CD4-positive, alpha-beta T cell treated with Interleukin-17A for 1 hour (primary cell): ENCODE results near the gene ANO8.
"Not testable (repeated sequence)": the region's sequence is repeated elsewhere in the genome, so short reads cannot be mapped to it uniquely, and the experiment has no call there.

Experiments used
- DNase-seq: peaks from one replicate; pipeline ENCODE4 v3.0.0-alpha.2; 2020

ANO8 gene, protein sequence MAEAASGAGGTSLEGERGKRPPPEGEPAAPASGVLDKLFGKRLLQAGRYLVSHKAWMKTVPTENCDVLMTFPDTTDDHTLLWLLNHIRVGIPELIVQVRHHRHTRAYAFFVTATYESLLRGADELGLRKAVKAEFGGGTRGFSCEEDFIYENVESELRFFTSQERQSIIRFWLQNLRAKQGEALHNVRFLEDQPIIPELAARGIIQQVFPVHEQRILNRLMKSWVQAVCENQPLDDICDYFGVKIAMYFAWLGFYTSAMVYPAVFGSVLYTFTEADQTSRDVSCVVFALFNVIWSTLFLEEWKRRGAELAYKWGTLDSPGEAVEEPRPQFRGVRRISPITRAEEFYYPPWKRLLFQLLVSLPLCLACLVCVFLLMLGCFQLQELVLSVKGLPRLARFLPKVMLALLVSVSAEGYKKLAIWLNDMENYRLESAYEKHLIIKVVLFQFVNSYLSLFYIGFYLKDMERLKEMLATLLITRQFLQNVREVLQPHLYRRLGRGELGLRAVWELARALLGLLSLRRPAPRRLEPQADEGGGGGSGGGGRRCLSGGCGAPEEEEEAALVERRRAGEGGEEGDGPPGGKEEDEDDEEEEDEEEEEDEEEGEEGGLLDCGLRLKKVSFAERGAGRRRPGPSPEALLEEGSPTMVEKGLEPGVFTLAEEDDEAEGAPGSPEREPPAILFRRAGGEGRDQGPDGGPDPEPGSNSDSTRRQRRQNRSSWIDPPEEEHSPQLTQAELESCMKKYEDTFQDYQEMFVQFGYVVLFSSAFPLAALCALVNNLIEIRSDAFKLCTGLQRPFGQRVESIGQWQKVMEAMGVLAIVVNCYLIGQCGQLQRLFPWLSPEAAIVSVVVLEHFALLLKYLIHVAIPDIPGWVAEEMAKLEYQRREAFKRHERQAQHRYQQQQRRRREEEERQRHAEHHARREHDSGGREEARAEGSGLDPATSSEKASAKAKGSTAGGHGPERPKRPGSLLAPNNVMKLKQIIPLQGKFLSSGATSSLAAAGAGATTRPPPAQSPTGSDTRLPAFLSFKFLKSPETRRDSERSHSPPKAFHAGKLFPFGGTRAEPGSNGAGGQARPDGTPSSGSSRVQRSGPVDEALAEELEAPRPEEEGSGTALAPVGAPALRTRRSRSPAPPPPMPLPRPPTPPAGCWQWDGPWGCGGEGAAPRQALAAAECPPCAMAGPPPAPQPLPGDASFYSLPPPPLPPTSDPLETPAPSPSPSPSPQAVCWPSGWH

DNA sequence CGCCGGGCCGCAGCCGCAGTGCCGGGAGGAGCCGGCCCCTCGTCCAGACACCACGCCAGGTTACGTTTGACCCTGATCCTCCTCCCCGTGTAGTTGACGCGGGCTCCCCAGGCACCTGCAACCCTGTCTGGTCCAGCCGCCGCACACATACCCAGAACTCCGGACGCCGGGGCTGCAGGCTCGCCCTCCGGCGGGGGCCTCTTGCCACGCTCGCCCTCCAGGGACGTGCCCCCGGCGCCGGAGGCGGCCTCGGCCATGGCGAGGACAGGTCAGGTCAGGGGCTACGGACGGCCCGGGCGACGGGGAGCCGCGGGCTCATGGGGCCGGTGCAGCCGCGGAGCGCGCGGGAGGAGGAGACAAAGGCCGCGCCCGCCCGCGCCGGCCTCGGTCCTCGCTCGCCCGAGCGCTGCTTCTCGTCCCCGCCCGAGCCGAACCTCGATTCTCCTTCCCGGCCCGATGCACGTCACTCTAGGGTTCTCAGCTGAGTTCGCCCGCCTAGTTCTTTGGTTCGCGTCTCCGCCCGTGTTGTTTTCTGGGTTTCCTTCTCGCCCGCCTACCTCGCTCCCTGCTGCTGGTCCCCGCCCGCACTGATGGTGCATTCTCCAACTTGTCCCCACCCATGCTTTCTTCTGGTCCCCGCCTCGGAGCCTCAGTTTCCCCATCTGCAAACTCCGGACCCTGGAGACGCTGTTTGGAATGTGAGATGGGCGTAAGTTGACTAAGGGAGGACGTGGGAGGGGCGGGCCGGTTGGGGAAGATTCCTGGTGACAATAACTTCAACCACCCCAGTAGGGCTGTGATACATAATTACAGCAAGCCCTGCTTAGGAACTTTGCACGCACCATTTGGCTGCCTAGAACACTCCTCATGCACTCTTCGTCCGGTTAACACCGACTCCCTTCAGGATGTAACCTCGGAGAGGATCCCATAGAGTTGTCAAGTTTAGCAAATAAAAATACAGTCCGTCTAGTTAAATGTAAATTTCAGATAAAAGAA, at the start of gene ANO8:
ANO8 (minus strand) TSS at position 442 of the 996 bp plus-strand sequence; CDS start at position 257, 185 bp downstream.
- peak; percentile 99 for DNase-seq

DNA sequence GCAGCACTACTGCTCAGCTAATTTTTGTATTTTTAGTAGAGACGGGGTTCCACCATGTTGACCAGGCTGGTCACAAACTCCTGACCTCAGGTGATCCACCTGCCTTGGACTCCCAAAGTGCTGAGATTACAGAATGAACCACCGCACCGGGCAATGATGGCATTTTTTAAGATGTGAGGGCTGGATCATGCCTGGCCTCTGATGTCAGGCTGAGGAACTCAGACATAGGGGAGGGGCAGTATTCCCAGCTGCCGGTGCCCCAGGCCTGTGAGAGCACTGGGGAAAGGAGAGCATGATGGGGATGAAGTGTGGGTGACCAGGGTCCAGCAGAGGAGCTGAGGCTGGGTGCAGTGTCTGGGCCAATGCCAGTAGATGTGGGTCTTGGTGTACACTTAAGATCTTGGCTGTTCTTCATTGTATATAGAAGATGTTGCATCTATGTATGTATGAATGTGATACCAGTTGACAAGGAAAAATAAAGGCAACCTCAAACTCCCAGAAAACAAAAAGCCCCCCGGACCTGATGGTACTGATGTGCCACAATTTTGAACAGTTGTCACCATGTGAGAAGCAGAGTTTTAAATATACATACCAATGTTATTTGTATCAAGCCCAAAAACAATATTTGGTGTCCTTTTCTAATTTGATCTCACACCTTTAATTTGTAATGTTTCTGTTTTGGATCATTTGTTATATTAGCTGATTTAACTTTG, 45.9 kb upstream of the ANO8 start:
- DNase-seq = no peak

DNA sequence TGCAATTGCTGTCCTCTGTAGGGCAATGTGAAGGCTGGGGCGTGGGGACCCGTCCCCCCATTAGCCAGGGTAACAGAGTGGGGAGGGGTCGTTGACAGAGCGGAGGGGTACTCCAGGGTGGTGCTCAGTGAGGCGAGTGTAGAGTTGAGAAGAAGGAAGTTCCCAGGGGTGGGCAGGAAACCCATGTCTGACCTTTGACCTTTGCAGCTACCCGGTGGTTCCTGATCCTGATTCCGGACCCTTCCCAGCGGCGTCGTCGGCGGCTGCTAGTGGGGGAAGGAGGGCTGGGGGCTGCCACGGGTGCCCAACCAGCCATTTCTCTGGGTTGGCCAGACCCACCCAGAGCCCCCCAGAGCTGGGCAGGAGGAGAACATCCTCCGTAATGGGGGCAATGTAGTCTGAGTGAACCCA, 44.6 kb upstream of the ANO8 start:
- no peak for DNase-seq

DNA sequence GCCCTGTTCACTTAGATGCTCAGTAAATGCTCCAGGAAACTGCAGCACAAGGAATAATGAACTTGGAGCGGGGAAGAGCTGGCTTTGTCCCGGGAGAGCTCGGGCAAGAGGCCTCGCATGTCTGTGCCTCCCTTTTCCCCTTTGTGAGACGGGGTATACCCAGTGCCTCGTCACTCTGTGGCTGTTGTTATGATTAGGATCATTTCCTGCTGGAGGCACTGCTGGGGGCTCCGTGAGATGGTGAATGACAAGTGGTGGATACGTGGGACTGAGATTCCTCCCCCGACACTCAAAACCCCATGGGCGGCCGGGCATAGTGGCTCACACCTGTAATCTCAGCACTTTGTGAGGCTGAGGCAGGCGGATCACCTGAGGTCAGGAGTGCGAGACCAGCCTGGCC, 43.6 kb upstream of the ANO8 start:
- no peak for DNase-seq

DNA sequence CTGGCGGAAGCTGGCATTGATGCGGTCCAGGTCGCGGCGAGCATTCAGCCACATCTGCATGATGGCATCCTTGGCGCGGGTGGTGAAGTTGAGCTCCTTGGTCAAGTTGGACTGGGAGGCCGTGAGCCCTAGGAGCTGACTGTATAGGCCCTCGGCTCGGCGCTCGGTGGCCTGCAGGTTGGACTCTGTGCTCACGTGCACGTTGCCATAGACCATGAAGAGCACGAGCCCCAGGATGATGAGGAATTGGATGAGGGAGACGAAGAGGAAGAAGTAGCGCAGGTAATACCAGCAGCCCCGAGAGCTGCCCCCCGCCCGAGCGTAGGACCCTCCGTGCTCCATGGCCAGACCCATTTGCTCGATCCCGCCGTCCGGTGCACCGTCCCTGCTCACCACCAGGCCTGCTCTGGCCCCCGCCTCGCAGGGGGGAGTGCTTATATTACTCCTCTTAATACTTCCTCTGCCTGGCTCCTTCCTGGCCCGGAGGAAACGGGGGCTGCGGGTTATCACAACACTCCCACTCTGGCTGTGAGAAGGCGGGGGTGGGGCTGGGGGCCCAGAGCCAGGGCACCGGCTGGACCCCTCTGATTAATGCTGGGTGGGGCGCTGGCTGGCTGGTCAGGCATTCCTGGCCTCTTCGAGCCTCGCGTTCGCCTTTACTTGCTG, 42.4 kb upstream of the ANO8 start, which contains the start of gene PLVAP:
PLVAP (minus strand) TSS at position 408 of the 666 bp plus-strand sequence; CDS start at position 354, 54 bp downstream.
- no peak for DNase-seq

DNA sequence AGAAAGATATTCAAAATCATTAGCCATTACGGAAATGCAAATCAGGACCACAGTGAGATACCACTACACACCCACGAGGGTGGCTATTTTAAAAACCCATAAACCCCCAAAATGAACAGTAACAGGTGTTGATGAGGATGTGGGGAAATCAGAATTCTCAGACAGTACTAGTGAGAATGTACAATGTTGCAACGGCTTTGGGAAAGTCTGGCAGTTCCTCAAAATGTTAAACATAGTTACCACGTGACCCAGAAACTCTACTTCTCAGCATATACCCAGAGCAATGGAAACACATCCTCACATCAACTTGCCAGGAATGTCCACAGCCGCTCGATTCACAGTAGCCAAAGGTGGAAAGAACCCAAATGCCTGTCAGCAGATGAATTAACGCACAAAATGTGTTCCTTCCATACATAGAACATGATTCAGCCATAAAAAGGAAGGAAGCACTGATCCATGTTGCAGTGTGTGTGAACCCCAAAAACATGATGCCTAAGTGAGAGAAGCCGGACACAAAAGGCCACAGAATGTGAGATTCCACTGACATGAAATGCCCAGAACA, 35.5 kb upstream of the ANO8 start:
- DNase-seq = no peak

DNA sequence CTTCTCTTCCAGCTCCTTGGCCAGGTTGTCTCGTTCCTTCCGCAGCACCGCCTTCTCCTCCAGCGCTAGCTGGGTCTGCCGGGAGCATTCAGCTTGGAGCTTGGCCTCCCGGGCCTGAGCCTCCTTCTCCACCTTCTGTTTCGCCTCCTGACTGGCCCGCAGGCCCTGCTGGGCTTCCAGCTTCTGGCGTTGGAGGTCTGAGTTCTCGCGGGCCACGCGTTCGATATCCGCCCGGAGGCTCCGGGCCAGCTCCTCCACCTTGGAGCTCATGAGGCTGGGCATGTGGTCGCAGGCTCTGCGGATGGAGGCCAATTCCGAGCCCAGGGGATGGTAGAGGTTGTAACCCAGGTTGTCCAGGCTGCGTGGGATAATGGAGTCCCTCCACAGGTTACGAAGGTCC, 30.7 kb upstream of the ANO8 start:
- DNase-seq = no peak

DNA sequence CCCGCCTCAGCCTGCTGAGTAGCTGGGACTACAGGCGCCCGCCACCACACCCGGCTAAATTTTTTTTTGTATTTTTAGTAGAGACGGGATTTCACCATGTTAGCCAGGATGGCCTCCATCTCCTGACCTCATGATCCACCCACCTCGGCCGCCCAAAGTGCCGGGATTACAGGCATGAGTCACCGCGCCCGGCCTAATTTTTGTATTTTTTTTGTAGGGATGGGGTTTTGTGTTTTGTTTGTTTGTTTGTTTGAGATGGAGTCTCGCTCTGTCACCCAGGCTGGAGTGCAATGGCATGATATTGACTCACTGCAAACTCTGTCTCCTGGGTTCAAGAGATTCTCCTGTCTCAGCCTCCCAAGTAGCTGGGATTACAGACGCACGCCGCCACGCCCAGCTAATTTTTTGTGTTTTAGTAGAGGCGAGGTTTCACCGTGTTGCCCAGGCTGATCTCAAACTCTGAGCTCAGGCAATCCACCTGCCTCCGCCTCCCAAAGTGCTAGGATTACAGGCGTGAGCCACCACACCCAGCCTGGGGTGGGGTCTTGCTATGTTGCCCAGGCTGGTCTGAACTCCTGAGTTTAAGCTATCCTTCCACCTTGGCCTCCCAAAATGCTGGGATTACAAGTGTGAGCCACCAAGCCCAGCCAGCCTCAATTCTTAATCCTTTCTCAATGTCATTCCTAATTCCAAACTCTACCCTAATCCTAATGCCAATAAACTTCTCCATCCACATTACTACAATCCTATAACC, 29.4 kb upstream of the ANO8 start:
- DNase-seq = not testable (repeated sequence)

DNA sequence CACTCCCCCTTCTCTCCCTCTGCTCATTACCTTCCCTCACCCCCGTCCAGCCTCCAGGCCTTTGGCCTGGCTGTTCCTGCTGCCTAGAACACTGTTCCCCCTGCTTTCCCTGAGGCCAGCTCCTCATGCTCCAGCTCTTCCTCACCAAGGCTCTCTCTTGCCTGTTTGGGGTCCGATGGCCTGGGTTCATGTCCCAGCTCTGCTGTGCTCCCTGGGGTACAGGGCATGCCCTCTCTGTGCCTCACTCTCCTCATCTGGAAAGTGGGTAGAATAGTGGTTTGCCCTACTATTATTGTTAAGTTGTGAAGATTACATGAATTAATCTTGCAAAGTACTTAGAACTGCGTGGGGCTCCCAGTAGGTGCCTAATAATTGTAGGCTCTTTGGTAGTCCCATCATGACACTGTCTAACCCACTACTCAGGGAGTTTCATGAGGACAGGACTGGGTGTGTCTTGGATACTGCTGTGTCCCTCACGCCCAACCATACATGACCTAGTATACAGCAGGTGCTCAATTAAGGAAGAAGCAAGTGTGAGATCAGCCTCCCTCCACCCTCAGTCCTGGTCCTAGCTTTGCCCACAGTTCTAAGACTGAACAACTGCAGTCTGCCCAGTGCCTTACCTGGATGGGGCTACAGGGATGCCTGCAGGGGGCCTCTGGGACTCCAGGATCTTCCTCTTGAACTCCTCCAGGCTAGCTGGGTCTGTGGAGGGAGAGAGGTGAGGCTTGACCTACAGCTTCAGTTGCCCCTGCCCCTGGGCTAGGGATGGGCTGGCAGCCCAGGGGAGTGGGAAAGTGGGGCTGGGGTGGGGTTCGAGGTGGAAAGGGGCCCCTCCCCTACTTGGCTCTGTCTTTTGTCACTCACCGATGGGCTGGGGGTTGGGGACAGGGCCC, 25.5 kb upstream of the ANO8 start:
- DNase-seq = no peak

DNA sequence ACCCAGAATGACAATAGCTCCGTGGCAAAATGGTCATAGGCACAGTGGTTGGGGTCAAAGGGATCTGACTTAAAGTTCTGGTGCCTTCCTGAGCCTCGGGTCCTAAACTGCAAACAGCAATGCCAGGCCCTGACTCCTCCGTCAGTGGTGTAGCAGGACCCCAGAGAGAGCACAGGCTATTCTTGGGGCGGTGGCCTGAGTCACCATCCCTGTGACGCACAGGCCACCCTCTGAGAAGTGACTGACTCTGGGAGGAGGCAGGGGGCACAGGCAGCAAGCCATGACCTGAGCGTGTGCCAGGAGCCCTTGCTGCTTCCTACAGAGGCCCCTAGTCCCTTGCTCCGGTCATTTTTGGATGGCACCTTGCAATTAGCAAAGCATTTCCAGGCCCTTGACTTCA, 23.7 kb upstream of the ANO8 start:
- no peak for DNase-seq

DNA sequence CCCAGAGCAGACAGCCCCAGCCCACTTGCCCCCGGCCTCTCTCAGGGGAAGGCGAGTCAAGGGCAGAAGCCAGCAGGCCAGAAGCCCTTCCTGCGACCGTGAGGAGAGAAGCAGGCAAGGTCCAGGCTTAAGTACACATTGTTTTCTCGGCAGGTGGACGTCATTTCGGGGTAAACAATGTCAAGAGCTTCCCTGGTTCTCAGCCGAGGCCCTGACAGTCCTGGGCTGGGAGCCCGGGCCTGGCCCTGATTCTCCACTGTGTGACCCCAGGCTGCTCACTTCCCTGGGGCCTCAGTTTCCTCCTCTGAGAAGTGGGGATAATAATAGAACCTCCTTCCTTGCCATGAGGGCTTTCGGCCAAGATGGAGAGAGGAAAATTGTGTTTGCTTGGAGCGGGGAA, 23.1 kb upstream of the ANO8 start:
- no peak for DNase-seq

DNA sequence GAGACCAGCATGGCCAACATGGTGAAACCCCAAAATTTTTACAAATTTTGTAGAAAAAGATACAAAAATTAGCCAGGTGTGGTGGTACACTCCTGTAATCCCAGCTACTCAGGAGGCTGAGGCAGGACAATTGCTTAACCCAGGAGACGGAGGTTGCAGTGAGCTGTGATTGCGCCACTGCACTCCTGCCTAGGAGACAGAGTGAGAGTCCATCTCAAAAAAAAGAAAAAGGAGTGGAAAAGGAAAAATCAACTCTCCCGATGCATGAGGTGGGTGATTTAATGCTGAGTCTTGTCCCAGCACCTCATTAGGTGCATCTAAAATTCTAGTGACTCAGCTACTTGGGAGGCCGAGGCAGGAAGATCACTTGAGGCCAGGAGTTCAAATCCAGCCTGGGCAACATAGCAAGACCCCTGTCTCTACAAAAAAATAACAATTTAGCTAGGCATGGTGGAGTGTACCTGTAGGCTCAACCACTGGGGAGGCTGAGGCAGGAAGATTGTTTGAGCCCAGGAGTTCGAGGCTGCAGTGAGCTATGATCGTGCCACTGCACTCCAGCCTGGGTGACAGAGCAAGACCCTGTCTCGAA, 22.5 kb upstream of the ANO8 start:
- DNase-seq = no peak

DNA sequence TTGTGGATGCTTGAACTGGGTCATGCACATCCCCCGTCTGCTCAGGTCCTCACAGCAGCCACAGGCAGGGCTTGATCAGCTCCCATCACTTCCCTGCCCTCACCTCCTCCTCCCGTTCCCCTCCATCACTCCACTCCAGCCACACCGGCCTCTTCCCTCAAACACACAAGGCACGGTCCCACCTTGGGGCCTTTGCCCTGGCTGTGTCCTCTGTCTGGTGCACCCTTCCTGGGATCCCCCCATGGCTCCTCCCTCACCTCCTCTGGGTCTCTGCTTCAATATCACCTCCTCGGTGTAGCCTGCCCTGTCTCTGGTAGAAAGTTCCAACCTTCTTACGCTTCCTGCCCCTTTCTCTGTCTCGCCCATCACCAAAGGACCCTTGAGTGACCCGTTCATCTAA, 18.7 kb upstream of the ANO8 start:
- DNase-seq = no peak

DNA sequence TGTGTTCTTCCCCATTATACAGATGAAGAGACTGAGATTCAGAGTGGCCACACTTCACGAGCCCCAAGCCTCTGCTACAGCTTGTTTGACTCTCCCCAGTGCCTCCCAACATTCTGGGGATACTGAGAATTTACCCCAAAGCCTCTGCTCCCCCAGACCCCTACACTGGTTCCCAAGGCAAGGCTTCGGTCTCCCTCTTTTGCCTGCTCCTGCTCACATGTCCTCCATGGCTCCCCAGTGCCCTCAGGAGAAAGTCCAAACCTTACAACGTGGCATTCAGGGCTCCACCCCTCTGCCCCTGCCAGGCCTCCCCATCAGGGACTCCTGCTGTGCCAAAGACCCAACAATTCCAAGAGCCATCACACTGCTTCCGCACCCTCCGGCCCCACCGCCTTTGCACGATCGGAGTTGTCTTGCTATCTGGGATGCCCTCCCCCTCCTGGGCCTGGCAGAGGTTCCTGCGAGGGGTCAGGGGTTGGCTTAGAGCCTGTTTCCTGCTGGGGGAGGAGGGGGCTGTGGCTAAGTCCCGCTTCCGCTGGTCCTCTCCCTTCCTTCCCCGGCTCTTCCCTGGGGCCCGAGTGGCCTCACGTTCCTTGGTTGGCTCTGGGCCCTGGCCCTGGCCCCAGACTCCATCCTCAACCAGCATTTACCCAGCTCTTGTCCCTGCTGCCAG, 18.1 kb upstream of the ANO8 start:
- DNase-seq = no peak

DNA sequence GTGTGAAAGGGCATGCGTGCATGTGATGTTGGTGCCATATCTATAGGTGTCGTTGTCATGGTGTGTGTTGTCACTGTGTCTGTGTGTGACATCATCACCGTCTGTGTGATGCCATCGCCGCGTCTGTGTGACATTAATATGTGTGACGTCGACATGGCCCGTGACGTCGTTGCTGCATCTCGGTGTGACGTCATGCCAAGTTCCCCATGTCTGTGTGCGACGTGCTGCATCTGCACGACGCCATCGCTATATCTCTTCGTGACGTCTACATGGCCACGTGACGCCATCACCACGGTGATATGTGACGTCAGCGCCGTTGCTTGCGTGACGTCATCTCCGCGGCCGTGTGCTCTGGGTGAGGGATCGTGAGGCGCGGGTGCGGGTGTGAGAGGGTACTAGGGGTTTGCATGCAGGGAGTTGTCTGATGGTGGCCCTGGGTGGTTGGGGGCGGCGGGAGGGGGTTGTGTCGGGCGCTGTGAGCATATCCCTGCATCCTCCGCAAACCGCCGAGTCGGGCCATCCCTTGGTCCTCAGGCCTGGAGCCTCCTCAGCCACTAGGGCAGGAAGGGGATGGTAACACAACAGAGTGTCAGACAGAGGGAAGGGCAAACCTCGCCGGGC, 17.3 kb upstream of the ANO8 start:
- no peak for DNase-seq

DNA sequence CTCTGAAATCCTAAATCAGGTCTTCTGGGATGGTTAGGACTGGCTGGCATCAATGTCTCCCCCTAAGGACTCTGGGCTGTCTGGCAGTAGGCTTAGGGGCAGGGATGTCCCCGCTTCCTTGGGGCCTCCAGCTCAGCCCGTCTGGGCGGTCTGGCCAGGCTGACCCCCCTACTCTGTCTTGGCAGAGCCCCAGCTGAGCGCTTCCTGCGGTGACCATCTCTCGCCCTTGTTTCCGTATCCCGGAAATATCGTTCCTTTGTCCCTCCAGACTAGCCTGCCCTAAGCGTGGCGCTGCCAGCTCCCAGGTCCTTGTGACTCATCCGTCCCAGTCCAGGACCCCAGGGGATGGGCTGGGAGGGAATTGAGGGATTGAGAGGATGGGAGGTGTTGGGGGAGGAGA, 14.0 kb upstream of the ANO8 start:
- no peak for DNase-seq

DNA sequence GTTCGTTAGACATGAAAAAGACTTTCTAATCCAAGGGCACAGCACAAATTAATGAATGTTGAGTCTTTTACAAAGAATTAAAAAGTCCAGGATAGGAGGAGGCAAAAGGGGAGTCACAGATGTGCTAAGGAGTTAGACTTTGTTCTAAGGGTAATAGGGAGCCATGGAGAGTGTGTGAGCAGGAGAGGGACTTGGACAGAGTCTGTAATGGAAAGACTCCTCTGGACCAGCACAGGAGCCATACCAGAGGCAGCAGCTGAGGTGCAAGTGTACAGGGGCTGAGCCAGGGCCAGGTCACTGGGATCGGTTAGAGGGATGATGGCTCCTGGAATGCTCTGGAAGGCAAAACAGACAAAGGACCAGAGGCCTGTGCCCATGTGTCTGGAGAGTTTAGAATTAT, 13.2 kb upstream of the ANO8 start:
- DNase-seq = no peak
